Tibial nerve (tissue), 4 donors: ENCODE results near the gene PAAF1.

Source experiments
- CTCF ChIP-seq, 5 experiments: fragments of 200-600 bp in 3 of 5; fragments of 450-650 bp in 2 of 5; sonication (generic) in 3 of 5; IDR thresholded peaks; one replicate each; pipeline ENCODE4 v1.5.1; 2016 to 2019; ENCODE audit warnings: antibody characterized with exemption in 5 of 5, mild to moderate bottlenecking in 3 of 5, moderate library complexity in 2 of 5
- EP300 ChIP-seq, 2 donors: sonication (generic); formaldehyde crosslinking; IDR thresholded peaks; one replicate each; pipeline ENCODE4 v1.6.1; 2017; ENCODE audit warnings: antibody characterized with exemption in 2 of 2, mild to moderate bottlenecking in 1 of 2
- POLR2A ChIP-seq, 2 donors: fragments of 450-650 bp; IDR thresholded peaks; one replicate each; pipeline ENCODE4 v1.6.1; 2017; ENCODE audit warnings: antibody characterized with exemption in 2 of 2, mild to moderate bottlenecking in 2 of 2, moderate library complexity in 2 of 2

- TF ChIP-seq CTCF (IDR thresholded peaks at IDR 0.05) (no peak), EP300 (IDR thresholded peaks at IDR 0.05) (no peak), POLR2A (IDR thresholded peaks at IDR 0.05) (no peak)
Measured at GRCh38 chr11:73893041-73893440, 16.2 kb downstream of the PAAF1 start.
